HCT116 (cell line): ENCODE results near the gene TUBD1.

Experiments used
- EZH2 ChIP-seq: fragments of 200-600 bp; sonication (generic); IDR thresholded peaks from 2 replicates; pipeline ENCODE4 v1.6.1; 2017; ENCODE audit warnings: antibody characterized with exemption, mixed run types
- EZH2phosphoT487 ChIP-seq: fragments of 200-600 bp; IDR thresholded peaks from 2 replicates; pipeline ENCODE4 v1.6.1; 2018; ENCODE audit warnings: antibody characterized with exemption, borderline replicate concordance
- POLR2A ChIP-seq: IDR thresholded peaks from 2 replicates; pipeline ENCODE4 v1.7.0; 2011; ENCODE audit warnings: borderline replicate concordance; ENCODE audit not compliant: insufficient read depth, insufficient read length; ENCODE audit errors: extremely low read depth
- RAD21 ChIP-seq: IDR thresholded peaks from 2 replicates; pipeline ENCODE4 v1.6.1; 2012; ENCODE audit warnings: low read depth, mild to moderate bottlenecking
- SIN3A ChIP-seq: IDR thresholded peaks from 2 replicates; pipeline ENCODE4 v1.6.1; 2012; ENCODE audit warnings: low read depth
- YY1 ChIP-seq: IDR thresholded peaks from 2 replicates; pipeline ENCODE4 v1.6.1; 2011; ENCODE audit warnings: low read length, low read depth, moderate library complexity, mild to moderate bottlenecking; ENCODE audit not compliant: insufficient replicate concordance; ENCODE audit errors: extremely low read depth
- ZNF274 ChIP-seq: fragments of 200-500 bp; sonication (Bioruptor generic); IDR thresholded peaks from 2 replicates; pipeline ENCODE4 v1.6.1; 2014; ENCODE audit warnings: mild to moderate bottlenecking, low read depth, low read length, inconsistent platforms
- TF ChIP-seq, protein P1 (sequence below), 3 experiments: fragments of 200-600 bp in 1 of 3; sonication (generic) in 1 of 3; IDR thresholded peaks in 2 of 3; conservative IDR thresholded peaks in 1 of 3; 2 replicates each; pipeline ENCODE4 v1.5.1; 2012 to 2017; ENCODE audit warnings: low read depth in 2 of 3, low read length in 2 of 3, antibody characterized with exemption in 1 of 3, borderline replicate concordance in 1 of 3, control low read depth in 1 of 3, mild to moderate bottlenecking in 1 of 3, mixed read lengths in 1 of 3, mixed run types in 1 of 3, moderate library complexity in 1 of 3; ENCODE audit not compliant: insufficient read depth in 1 of 3
- TF ChIP-seq, protein P2 (sequence below): IDR thresholded peaks from 2 replicates; pipeline ENCODE4 v1.6.1; 2012
- TF ChIP-seq, protein P3 (sequence below): IDR thresholded peaks from 2 replicates; pipeline ENCODE4 v1.6.1; 2012; ENCODE audit warnings: low read depth

DNA sequence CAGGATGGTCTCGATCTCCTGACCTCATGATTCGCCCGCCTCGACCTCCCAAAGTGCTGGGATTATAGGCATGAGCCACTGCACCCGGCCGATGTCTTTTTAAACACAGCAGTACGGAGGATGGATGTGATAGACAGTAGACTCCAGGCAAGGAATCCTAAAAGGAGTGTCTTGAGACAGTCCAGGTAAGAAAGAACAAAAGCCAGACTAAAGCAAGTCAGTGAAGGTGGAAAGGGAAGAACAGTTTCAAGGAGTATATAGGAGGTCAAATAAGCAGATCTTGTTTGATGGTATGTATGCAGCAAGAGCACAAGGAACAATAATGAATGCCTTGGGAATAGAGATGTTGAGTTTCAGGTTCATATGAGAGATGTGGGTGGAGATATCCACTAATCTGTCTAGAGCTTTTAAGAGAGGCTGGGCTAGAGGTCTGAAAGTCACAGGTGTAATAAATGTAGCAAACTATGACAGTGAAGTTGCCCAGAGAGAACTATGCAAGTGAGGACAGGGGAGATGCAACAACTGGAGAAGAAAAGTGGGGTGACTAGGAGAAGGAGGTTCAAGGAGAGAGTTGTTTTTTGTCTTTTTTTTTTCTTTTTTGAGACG lies 4.5 kb downstream of the TUBD1 start:
- TF ChIP-seq EZH2 (no peak), POLR2A (no peak), ZNF274 (no peak), RAD21 (no peak), YY1 (no peak), EZH2phosphoT487 (no peak), SIN3A (no peak)
- TF ChIP-seq, protein P1, sequence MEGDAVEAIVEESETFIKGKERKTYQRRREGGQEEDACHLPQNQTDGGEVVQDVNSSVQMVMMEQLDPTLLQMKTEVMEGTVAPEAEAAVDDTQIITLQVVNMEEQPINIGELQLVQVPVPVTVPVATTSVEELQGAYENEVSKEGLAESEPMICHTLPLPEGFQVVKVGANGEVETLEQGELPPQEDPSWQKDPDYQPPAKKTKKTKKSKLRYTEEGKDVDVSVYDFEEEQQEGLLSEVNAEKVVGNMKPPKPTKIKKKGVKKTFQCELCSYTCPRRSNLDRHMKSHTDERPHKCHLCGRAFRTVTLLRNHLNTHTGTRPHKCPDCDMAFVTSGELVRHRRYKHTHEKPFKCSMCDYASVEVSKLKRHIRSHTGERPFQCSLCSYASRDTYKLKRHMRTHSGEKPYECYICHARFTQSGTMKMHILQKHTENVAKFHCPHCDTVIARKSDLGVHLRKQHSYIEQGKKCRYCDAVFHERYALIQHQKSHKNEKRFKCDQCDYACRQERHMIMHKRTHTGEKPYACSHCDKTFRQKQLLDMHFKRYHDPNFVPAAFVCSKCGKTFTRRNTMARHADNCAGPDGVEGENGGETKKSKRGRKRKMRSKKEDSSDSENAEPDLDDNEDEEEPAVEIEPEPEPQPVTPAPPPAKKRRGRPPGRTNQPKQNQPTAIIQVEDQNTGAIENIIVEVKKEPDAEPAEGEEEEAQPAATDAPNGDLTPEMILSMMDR (IDR thresholded peaks at IDR 0.05 in 2 of 3, conservative IDR thresholded peaks at IDR 0.05 in 1 of 3; ENCODE audit: borderline replicate concordance in 1 of 3, insufficient read depth in 1 of 3, low read depth in 2 of 3, low read length in 2 of 3), result no peak
- TF ChIP-seq, protein P2, sequence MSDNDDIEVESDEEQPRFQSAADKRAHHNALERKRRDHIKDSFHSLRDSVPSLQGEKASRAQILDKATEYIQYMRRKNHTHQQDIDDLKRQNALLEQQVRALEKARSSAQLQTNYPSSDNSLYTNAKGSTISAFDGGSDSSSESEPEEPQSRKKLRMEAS, result no peak
- TF ChIP-seq, protein P3, sequence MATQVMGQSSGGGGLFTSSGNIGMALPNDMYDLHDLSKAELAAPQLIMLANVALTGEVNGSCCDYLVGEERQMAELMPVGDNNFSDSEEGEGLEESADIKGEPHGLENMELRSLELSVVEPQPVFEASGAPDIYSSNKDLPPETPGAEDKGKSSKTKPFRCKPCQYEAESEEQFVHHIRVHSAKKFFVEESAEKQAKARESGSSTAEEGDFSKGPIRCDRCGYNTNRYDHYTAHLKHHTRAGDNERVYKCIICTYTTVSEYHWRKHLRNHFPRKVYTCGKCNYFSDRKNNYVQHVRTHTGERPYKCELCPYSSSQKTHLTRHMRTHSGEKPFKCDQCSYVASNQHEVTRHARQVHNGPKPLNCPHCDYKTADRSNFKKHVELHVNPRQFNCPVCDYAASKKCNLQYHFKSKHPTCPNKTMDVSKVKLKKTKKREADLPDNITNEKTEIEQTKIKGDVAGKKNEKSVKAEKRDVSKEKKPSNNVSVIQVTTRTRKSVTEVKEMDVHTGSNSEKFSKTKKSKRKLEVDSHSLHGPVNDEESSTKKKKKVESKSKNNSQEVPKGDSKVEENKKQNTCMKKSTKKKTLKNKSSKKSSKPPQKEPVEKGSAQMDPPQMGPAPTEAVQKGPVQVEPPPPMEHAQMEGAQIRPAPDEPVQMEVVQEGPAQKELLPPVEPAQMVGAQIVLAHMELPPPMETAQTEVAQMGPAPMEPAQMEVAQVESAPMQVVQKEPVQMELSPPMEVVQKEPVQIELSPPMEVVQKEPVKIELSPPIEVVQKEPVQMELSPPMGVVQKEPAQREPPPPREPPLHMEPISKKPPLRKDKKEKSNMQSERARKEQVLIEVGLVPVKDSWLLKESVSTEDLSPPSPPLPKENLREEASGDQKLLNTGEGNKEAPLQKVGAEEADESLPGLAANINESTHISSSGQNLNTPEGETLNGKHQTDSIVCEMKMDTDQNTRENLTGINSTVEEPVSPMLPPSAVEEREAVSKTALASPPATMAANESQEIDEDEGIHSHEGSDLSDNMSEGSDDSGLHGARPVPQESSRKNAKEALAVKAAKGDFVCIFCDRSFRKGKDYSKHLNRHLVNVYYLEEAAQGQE, result no peak
